GM12872 (cell line): ENCODE results near the gene SETBP1.

Source experiments
- CTCF ChIP-seq: IDR thresholded peaks from 3 replicates; pipeline ENCODE4 v1.5.1; 2011; ENCODE audit warnings: low read depth, mild to moderate bottlenecking, low read length, moderate library complexity; ENCODE audit not compliant: insufficient read depth

Gene SETBP1

DNA sequence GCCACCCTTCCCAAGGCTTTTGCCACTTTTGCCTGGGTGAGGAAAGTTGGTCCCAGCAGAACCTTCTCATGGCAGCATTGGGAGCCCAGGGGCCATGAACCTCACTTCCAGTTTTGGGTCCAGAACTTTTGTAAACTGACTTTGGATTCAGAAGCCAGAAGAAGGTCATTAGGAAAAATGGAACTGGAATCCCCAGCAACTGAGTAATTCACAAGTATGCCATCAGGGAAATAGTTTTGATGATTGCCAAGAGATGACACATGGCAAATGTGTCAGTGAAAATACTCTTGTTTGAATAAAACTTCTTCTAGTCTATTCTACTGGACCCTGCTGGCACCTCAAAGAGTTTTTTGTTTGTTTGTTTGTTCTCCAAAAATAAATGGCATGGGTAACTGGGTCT, 203.7 kb downstream of the SETBP1 start:
- TF ChIP-seq CTCF: no peak

DNA sequence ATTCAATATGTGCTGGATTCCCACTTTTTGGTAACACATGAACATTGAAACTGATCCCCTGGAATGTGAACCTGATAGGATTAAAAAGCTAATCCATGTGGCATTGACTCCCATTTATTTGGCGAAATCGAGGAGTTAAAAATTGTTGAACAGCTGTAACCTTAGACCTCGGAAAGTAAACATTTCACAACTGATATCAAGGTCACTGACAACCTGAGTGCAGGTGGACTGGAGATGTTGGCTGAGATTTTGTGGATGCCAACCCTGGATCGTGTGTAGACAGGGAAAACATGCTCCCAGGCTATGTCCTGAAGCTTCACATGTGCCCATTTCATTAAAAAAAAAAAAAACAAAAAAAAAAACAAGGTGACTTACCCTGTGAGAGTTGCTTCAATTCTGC, 204.8 kb downstream of the SETBP1 start:
- TF ChIP-seq CTCF: no peak

DNA sequence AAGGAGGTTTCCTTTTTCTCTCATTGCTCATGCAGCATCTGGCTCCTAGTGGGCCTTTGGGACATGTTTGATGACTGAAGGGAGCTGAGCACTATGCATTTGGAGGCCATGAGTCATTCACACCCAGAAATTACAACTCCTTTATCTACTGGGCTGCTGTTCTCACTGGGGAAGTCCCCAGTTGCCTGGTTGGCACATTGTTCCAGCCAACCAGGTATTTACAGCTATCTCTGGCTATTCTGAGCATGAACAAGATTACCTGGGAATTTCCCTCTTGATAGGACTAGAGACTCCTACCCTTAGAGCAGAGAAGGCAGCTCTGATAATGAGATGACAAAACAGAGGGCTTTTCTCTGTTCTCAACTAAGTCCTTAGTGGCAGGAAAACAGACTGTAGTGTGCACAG, 206.5 kb downstream of the SETBP1 start:
- no peak for TF ChIP-seq CTCF

- no peak for TF ChIP-seq CTCF
Observed at GRCh38 chr18:44889111-44889510, 208.4 kb downstream of the SETBP1 start.

DNA sequence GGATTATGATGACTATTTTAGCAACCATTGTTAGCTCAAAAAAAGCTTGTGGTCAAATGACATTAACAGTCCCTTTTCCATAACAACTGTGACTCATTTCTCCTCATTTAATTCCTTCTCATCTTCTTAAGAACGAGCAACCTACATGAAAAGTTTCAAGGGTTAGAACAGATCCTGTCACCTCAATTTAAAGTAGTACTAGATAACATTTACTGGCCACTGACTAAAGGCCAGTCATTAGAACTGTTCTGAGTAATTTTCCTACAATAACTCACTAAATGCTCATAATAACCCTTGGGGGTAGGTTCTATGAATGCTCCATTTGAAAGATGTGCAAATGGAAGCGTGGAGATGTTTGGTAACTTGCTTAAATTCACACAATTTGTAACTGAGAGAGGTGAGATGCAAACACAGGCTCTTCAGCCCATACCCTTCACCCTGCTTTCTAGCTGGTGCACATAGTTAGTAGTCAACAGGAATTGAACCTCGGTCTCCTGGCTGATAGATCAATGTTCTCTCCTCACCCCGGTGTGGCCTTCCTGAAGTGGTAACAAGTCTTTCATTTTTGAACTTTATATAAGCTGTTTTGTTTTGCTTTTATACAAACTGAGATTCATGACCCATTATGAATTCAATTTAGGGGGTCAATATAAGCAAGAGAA, 212.5 kb downstream of the SETBP1 start:
- TF ChIP-seq CTCF: no peak

DNA sequence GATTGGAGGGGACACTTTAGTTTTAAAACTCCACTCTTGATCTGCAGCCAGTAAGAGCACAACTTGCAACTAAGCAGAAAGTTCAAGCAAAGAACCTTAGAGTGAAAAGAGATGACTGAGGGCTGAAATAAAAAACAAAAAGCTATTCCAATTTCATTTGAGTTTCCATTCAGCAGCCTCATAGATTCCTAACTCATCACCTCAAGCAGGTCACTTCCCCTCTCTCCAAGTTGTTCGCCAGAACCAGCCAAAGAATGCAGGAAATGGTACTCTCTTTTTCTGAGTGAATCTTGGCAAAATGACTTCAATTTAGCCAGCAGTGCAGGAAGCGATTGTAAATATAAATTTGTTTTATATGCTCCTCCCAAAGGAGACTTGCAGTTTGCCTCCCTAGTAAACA, 213.3 kb downstream of the SETBP1 start:
- no peak for TF ChIP-seq CTCF

- peak; percentile 58 for TF ChIP-seq CTCF
Observed at GRCh38 chr18:44895176-44895798, 214.6 kb downstream of the SETBP1 start.
